Measurements from ENCODE around the gene CHM.

DNA sequence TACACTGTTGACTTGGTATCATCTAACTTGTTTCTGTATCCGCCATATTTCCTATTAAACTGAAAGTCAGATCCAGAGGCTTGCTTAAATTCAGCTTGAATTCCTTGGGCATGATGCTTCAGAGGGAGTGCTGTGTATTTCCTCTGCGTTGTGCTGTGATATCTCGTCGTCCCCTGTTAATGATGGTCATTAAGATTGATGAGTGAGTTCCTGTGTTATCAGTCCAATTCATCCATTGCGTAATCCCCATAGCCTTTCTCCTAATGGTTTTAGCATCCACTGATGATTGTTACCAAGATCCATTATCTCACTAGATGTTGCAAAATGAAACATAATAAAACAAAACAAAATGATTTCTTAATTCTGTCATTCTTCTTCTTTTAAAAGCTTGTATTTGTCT lies 31.3 kb upstream of the CHM start:
- TF ChIP-seq, protein P1, sequence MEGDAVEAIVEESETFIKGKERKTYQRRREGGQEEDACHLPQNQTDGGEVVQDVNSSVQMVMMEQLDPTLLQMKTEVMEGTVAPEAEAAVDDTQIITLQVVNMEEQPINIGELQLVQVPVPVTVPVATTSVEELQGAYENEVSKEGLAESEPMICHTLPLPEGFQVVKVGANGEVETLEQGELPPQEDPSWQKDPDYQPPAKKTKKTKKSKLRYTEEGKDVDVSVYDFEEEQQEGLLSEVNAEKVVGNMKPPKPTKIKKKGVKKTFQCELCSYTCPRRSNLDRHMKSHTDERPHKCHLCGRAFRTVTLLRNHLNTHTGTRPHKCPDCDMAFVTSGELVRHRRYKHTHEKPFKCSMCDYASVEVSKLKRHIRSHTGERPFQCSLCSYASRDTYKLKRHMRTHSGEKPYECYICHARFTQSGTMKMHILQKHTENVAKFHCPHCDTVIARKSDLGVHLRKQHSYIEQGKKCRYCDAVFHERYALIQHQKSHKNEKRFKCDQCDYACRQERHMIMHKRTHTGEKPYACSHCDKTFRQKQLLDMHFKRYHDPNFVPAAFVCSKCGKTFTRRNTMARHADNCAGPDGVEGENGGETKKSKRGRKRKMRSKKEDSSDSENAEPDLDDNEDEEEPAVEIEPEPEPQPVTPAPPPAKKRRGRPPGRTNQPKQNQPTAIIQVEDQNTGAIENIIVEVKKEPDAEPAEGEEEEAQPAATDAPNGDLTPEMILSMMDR (conservative IDR thresholded peaks at IDR 0.05; ENCODE audit: low read depth, low read length), result no peak
- no peak for TF ChIP-seq EZH2 (IDR thresholded peaks at IDR 0.05; ENCODE audit: borderline replicate concordance, low read depth, low read length, poor library complexity, severe bottlenecking)

Data from A673 (cell line).